HG03064 (cell line): ENCODE results near the gene MUC7.

Experiments
- ATAC-seq: cut with Tn5 transposase; IDR thresholded peaks from one replicate; pipeline ENCODE4 v1.9.1; 2021; ENCODE audit warnings: low read depth; ENCODE audit not compliant: unreplicated experiment

MUC7 gene

GRCh38 chr4:70531981-70532380 is 60.0 kb downstream of the MUC7 start:
- peak; percentile 61 for ATAC-seq
